PC-3 (cell line): Measurements from ENCODE around the gene CHFR. TPM values are rescaled to one million over a fixed set of nuclear protein-coding genes. Genes with fewer than 3 reads are reported as not detected.

ENCODE experiments used
- ATAC-seq: fragments of 200-7000 bp; cut with Tn5 transposase; 2 replicates; pipeline ENCODE4 v1.9.1; 2020; ENCODE audit warnings: mild to moderate bottlenecking, moderate library complexity
- BruUV-seq: library from RNA; stranded (reverse); fragments of 400-500 nt; replicated peaks from 2 replicates; lab custom pipeline; 2021; lab: Mats Ljungman, UMichigan
- CTCF ChIA-PET: fragments of 300-600 bp; sonication (Branson Sonifier 250); formaldehyde crosslinking; loops from one replicate; lab custom pipeline; 2022; ENCODE audit warnings: antibody characterized with exemption; lab: Charles Lee
- POLR2A ChIA-PET: fragments of 300-600 bp; sonication (Branson Sonifier 250); formaldehyde crosslinking; loops from one replicate; lab custom pipeline; 2022; ENCODE audit warnings: antibody characterized with exemption; ENCODE audit not compliant: unreplicated experiment; lab: Charles Lee
- DNase-seq: peaks from one replicate; pipeline ENCODE4 v3.0.0-alpha.2; 2015
- H2AFZ ChIP-seq: fragments of 300-600 bp; sonication (generic); 2 replicates; pipeline ENCODE4 v1.6.0; 2016; ENCODE audit warnings: antibody characterized with exemption, low read length
- H3F3A ChIP-seq: fragments of 300-600 bp; sonication (generic); one replicate; pipeline ENCODE4 v1.6.0; 2017; ENCODE audit warnings: antibody characterized with exemption, low read length, control low read depth, mild to moderate bottlenecking; ENCODE audit not compliant: unreplicated experiment
- H3K27ac ChIP-seq: fragments of 300-600 bp; sonication (generic); 2 replicates; pipeline ENCODE4 v1.5.1; 2016; ENCODE audit warnings: mild to moderate bottlenecking, low read length
- H3K27me3 ChIP-seq: fragments of 300-600 bp; sonication (generic); 2 replicates; pipeline ENCODE4 v1.6.1; 2016; ENCODE audit warnings: low read length, mixed read lengths
- H3K36me3 ChIP-seq: fragments of 300-600 bp; sonication (generic); 2 replicates; pipeline ENCODE4 v1.6.1; 2016; ENCODE audit warnings: low read depth, mixed run types, low read length, mixed read lengths
- H3K4me1 ChIP-seq: fragments of 300-600 bp; sonication (generic); 2 replicates; pipeline ENCODE4 v1.5.1; 2016; ENCODE audit warnings: low read length; ENCODE audit not compliant: insufficient read depth
- H3K4me2 ChIP-seq: fragments of 300-600 bp; sonication (generic); 2 replicates; pipeline ENCODE4 v1.6.0; 2016; ENCODE audit warnings: low read length
- H3K4me3 ChIP-seq: fragments of 300-600 bp; sonication (generic); 2 replicates; pipeline ENCODE4 v1.5.1; 2016; ENCODE audit warnings: mild to moderate bottlenecking, low read length, mixed read lengths
- H3K79me2 ChIP-seq: fragments of 300-600 bp; sonication (generic); 2 replicates; pipeline ENCODE4 v1.6.1; 2017; ENCODE audit warnings: low read length, mixed read lengths
- H3K9ac ChIP-seq: fragments of 300-600 bp; sonication (generic); 2 replicates; pipeline ENCODE4 v1.6.0; 2016; ENCODE audit warnings: mild to moderate bottlenecking, low read length
- H3K9me2 ChIP-seq: fragments of 300-600 bp; sonication (generic); replicated peaks from 2 replicates; pipeline ENCODE4 v1.6.1; 2016; ENCODE audit warnings: mixed run types, low read length, mixed read lengths
- H3K9me3 ChIP-seq: fragments of 300-600 bp; sonication (generic); 2 replicates; pipeline ENCODE4 v1.6.1; 2016; ENCODE audit warnings: low read length, mixed read lengths
- H4K20me1 ChIP-seq: fragments of 300-600 bp; sonication (generic); 2 replicates; pipeline ENCODE4 v1.6.1; 2016; ENCODE audit warnings: low read length, mixed read lengths
- EZH2 ChIP-seq: fragments of 300-600 bp; sonication (generic); IDR thresholded peaks from one replicate; pipeline ENCODE4 v1.6.1; 2017; ENCODE audit warnings: antibody characterized with exemption, mild to moderate bottlenecking, low read length; ENCODE audit not compliant: unreplicated experiment
- EZH2phosphoT487 ChIP-seq: fragments of 300-600 bp; sonication (generic); IDR thresholded peaks from 2 replicates; pipeline ENCODE4 v1.6.1; 2018; ENCODE audit warnings: mild to moderate bottlenecking, antibody characterized with exemption, low read length, borderline replicate concordance
- intact Hi-C: fragments of 100-400 bp; cut with micrococcal nuclease; formaldehyde crosslinking; loops from 2 replicates; pipeline ENCODE4 v1.9.0; 2023
- total RNA-seq: library from RNA; depleted of rRNA; stranded (reverse); fragments of >200 nt; gene quantifications from 2 replicates; pipeline ENCODE4 v1.2.3, GENCODE V29; 2014
- TF ChIP-seq, protein P1 (sequence below): fragments of 300-600 bp; sonication (generic); conservative IDR thresholded peaks from 2 replicates; pipeline ENCODE4 v1.5.1; 2017; ENCODE audit warnings: antibody characterized with exemption, low read depth, mild to moderate bottlenecking, low read length

The CHFR gene
- total RNA-seq, 1 experiment from 2014 or later: 23.3 TPM

- H3K9me3 ChIP-seq: no peaks in the 10 kb centered on the region
- ATAC-seq: no peak
- no peaks in the 10 kb centered on the region for H3K27me3 ChIP-seq
- H3F3A ChIP-seq: no peaks in the 10 kb centered on the region
- no peak overlapping the region for H3K4me2 ChIP-seq
- H4K20me1 ChIP-seq: no peaks in the 10 kb centered on the region
- BruUV-seq: no TSS peak
- DNase-seq: no peak
- CTCF ChIA-PET: no interaction called here
- H3K79me2 ChIP-seq: no peaks in the 10 kb centered on the region
- peaks cover 9% of the 10 kb centered on the region; the same call in 1 of the 2 replicates for H3K36me3 ChIP-seq
- POLR2A ChIA-PET: interaction anchor here (0.7 kb wide), 1 partner anchor 10 kb away, joined by 20 read pairs; no protein-coding TSS in a partner anchor
- no peak overlapping the region for H3K27ac ChIP-seq
- no peak for TF ChIP-seq EZH2phosphoT487
- H3K4me3 ChIP-seq: no peak overlapping the region
- H3K9ac ChIP-seq: no peak overlapping the region
- intact Hi-C loops: no loop called here
- H3K9me2 ChIP-seq: no peaks in the 10 kb centered on the region
- H2AFZ ChIP-seq: no peak overlapping the region
- no peaks in the 10 kb centered on the region for H3K4me1 ChIP-seq
Observed at GRCh38 chr12:132835076-132836025, 52.1 kb downstream of the CHFR start.

DNA sequence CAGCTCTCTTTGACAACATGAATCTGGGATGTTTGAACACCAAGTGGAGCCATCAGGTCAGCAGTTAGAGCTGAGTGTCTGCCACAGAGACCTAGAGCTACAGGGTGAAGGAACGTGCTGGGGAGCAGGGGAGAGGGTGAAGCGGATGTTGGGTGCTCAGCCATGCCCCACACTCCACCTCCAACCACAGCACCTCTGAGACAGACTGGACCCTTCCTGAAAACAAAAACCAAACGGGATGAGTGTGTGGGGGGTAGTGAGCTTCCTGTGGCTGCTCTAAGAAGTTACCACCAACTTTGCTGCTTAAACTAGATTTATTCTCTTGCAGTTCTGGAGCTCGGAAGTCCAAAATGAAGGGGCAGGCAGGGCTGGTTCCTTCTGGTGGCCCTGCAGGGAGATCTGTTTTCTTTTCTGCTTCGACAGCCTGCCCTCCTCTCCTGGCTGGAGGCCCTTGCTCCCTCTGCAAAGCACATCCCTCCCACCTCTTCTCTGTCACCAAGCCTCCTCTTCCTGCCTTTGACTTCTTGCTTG lies 53.2 kb downstream of the CHFR start:
- no peaks in the 10 kb centered on the region for H3K79me2 ChIP-seq
- no TSS peak for BruUV-seq
- H3K4me3 ChIP-seq: no peak overlapping the region
- no peak for ATAC-seq
- no peak overlapping the region for H3K9ac ChIP-seq
- no peak overlapping the region for H2AFZ ChIP-seq
- no peak for TF ChIP-seq EZH2
- no peak for TF ChIP-seq EZH2phosphoT487
- ChIA-PET POLR2A (interaction anchor here (0.7 kb wide), 1 partner anchor 11 kb away, joined by 20 read pairs; no protein-coding TSS in a partner anchor), CTCF (no interaction called here)
- no peaks in the 10 kb centered on the region for H3F3A ChIP-seq
- H3K27ac ChIP-seq: no peak overlapping the region
- H3K36me3 ChIP-seq: peaks cover 7% of the 10 kb centered on the region; the same call in 1 of the 2 replicates
- no peaks in the 10 kb centered on the region for H3K27me3 ChIP-seq
- H3K9me3 ChIP-seq: no peaks in the 10 kb centered on the region
- no peaks in the 10 kb centered on the region for H3K9me2 ChIP-seq
- H4K20me1 ChIP-seq: no peaks in the 10 kb centered on the region
- H3K4me2 ChIP-seq: no peak overlapping the region
- peaks cover 1% of the 10 kb centered on the region for H3K4me1 ChIP-seq
- DNase-seq: no peak
- intact Hi-C loops: no loop called here

DNA sequence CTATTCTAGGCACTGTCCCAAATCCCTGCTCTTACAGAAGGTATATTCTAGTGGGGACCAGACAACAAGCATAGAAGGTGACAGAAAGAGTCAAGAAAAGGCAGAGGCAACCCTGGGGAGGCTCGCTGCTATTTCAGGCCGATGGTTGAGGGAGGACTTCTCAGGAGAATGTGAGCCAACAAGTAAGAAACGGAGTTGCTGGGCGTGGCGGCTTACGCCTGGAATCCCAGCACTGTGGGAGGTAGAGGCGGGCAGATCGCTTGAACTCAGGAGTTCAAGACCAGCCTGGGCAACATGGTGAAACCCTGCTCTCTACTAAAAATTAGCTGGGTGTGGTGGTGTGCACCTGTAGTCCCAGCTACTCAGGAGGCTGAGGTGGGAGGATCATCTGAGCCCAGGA lies 54.1 kb downstream of the CHFR start:
- H2AFZ ChIP-seq: no peak overlapping the region
- no peak overlapping the region for H3K9ac ChIP-seq
- no peaks in the 10 kb centered on the region for H3F3A ChIP-seq
- ChIA-PET POLR2A (no interaction called here), CTCF (no interaction called here)
- TF ChIP-seq EZH2: no peak
- no peak for TF ChIP-seq EZH2phosphoT487
- H3K27me3 ChIP-seq: no peaks in the 10 kb centered on the region
- intact Hi-C loops: no loop called here
- no peak for ATAC-seq
- H3K4me2 ChIP-seq: no peak overlapping the region
- no peak overlapping the region for H3K4me3 ChIP-seq
- no TSS peak for BruUV-seq
- DNase-seq: no peak
- peaks cover 1% of the 10 kb centered on the region for H3K79me2 ChIP-seq
- H3K36me3 ChIP-seq: peaks cover 7% of the 10 kb centered on the region; the same call in 1 of the 2 replicates
- H4K20me1 ChIP-seq: no peaks in the 10 kb centered on the region
- peaks cover 3% of the 10 kb centered on the region for H3K4me1 ChIP-seq
- no peak overlapping the region for H3K27ac ChIP-seq
- no peaks in the 10 kb centered on the region for H3K9me2 ChIP-seq
- H3K9me3 ChIP-seq: no peaks in the 10 kb centered on the region

DNA sequence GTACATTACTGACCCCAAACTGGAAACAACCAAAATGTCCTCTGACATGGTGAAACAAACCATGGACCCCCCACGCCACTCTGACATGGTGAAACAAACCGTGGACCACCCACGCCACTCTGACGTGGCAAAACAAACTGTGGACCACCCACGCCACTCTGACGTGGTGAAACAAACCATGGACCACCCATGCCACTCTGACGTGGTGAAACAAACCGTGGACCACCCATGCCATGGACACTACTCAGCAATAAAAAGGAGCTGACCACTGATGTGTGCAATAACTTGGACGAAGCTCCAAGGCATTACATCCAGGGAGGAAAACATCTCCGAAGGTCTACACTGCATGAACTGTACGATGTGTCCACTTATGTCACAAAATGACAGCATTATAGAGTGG lies 55.6 kb downstream of the CHFR start:
- no peak for DNase-seq
- no peak overlapping the region for H3K27ac ChIP-seq
- peaks cover 12% of the 10 kb centered on the region for H3K4me1 ChIP-seq
- H3K9ac ChIP-seq: no peak overlapping the region
- no peak overlapping the region for H3K4me2 ChIP-seq
- no peak overlapping the region for H2AFZ ChIP-seq
- no peak overlapping the region for H3K4me3 ChIP-seq
- ATAC-seq: no peak
- H3K79me2 ChIP-seq: peaks cover 17% of the 10 kb centered on the region
- ChIA-PET CTCF (no interaction called here), POLR2A (no interaction called here)
- H3K9me3 ChIP-seq: no peaks in the 10 kb centered on the region
- BruUV-seq: no TSS peak
- TF ChIP-seq EZH2phosphoT487 (no peak), EZH2 (no peak)
- TF ChIP-seq, protein P1, sequence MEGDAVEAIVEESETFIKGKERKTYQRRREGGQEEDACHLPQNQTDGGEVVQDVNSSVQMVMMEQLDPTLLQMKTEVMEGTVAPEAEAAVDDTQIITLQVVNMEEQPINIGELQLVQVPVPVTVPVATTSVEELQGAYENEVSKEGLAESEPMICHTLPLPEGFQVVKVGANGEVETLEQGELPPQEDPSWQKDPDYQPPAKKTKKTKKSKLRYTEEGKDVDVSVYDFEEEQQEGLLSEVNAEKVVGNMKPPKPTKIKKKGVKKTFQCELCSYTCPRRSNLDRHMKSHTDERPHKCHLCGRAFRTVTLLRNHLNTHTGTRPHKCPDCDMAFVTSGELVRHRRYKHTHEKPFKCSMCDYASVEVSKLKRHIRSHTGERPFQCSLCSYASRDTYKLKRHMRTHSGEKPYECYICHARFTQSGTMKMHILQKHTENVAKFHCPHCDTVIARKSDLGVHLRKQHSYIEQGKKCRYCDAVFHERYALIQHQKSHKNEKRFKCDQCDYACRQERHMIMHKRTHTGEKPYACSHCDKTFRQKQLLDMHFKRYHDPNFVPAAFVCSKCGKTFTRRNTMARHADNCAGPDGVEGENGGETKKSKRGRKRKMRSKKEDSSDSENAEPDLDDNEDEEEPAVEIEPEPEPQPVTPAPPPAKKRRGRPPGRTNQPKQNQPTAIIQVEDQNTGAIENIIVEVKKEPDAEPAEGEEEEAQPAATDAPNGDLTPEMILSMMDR: no peak
- H3K9me2 ChIP-seq: no peaks in the 10 kb centered on the region
- H4K20me1 ChIP-seq: peaks cover 8% of the 10 kb centered on the region
- peaks cover 10% of the 10 kb centered on the region; the same call in 1 of the 2 replicates for H3K36me3 ChIP-seq
- intact Hi-C loops: no loop called here
- H3K27me3 ChIP-seq: no peaks in the 10 kb centered on the region
- H3F3A ChIP-seq: no peaks in the 10 kb centered on the region
